RPMI7951 (cell line): Measurements from ENCODE around the gene IPP. TPM values are rescaled to one million over a fixed set of nuclear protein-coding genes. Genes with fewer than 3 reads are reported as not detected.
"Not testable (repeated sequence)": the region's sequence is repeated elsewhere in the genome, so short reads cannot be mapped to it uniquely, and the experiment has no call there.

Experiments used
- DNase-seq: peaks from one replicate; pipeline ENCODE4 v3.0.0-alpha.2; 2012; ENCODE audit warnings: low read depth
- total RNA-seq: library from RNA; depleted of rRNA; stranded (reverse); fragments of >200 nt; shearing (Covaris generic); gene quantifications from 2 replicates; pipeline ENCODE4 v1.2.3, GENCODE V29; 2014; rRNA removed

IPP gene
- total RNA-seq, result 7.9 and 9.4 TPM in 2 replicates

- peak; percentile 97 for DNase-seq
Observed at GRCh38 chr1:45750298-45751038, at the start of gene IPP. Gene IPP (minus strand): TSS chr1:45750653. CDS start chr1:45746411, 4,242 bp downstream.

DNA sequence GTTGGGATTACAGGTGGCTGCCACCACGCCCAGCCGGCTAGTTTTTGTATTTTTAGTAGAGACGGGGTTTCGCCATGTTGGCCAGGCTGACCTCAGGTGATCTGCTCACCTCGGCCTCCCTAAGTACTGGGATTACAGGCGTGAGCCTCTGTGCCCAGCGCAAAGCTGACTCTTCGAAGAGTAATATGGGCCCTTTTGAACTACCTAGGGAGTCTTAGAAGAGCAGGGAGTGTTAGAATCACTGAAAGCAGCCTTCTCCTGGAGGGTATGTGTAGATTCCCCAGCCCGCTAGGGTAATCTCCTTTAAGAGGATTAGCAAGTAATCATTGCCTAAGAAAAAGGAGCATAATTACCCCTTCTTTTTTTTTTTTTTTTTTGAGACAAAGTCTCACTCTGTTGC lies 46.5 kb upstream of the IPP start:
- no peak for DNase-seq

DNA sequence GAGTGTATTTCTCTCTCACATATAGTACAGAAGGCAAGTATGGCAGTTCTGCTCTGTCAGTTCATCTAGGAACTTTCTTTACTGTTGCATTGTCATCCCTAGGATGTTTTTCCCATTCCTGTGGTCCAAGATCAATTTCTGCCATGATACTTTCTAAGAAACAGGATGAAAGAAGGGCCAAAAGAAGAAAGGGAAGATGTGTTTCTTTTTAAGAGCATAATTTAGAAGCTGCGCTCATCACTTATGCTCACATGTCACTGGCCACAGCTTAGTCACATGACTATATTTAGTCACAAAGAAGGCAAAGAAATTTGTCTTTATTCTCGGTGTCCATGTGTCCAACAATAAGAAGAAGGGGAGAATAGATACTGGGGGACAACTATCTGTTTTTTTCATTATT lies 45.9 kb upstream of the IPP start:
- DNase-seq, result no peak

DNA sequence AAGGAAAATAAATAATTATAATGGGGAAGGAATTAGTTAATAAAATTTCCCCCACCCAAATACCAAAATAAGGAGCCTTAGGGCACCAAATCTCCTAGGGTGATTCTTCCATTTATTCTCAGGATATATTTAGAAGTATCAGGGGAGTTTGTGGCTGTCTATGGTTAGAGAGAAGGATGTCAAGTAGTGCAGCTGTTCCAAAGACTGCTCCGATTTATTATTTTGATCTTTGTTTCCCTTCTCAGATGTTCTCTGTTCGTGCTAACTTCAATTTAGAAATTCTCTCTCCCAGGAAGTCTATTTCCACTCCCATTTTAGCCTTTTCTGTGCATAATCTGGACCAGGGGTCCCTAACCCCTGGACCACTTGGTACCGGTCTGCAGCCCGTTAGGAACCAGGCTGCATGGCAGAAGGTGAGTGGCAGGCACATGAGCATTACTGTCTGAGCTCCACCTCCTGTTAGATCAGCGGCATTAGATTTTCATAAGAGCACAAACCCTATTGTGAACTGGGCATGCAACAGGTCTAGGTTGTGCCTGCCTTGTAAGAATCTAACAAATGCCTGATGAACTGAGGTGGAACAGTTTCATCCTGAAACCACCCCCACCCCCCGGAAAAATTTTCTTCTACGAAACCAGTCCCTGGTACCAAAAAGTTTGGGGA lies 43.6 kb upstream of the IPP start:
- DNase-seq, result no peak

DNA sequence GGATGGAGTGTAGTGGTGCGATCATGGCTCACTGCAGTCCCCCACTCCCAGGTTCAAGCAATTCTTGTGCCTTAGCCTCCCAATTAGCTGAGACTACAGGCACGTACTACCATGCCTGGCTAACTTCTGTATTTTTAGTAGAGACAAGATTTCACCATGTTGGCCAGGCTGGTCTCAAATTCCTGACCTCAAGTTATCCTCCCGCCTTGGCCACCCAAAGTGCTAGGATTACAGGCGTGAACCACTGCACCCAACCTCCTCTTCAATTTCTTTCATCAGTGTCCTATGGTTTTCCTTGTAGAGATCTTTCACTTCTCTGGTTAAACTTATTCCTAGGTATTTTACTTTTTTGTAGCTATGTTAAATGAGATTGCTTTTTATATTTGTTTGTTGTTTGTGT lies 42.3 kb upstream of the IPP start:
- no peak for DNase-seq

DNA sequence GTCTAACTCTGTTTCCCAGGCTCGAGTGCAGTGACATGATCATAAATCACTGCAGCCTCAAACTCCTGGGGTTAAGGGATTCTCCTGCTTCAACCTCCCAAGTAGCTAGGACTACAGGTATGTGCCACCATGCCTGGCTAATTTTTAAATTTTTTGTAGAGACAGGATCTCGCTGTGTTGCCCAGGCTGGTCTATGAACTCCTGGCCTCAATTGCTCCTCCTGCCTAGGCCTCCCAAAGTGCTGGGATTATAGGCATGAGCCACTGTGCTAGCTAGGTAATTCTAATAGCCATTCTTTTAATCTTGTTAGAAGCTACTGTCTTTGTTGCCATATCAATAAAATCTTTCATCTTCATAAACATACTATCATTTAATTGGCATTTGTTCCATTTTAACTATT lies 39.1 kb upstream of the IPP start:
- DNase-seq, result no peak

- DNase-seq, result no peak
Observed at GRCh38 chr1:45787905-45788304, 37.5 kb upstream of the IPP start.

GRCh38 chr1:45785583-45785982 lies 35.1 kb upstream of the IPP start:
- DNase-seq, result peak; percentile 27

DNA sequence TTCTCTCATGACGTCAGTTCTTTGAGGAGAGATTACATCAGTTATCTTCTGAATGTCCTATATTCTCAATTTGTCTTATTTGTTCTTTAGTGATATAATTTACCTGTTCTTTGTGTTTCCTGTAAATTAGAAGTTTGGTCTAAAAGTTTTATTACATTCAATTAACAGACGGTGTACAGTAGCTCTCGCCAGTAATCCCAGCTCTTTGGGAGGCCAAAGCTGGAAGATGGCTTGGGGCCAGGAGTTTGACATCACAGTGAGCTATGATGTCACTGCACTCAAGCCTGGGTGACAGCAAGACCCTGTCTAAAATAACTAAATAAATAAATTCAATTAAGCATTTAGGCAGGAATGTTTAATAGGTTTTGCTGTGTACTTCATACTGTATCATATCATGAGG lies 25.3 kb upstream of the IPP start:
- DNase-seq, result no peak

- no peak for DNase-seq
Observed at GRCh38 chr1:45772971-45773370, 22.5 kb upstream of the IPP start.

DNA sequence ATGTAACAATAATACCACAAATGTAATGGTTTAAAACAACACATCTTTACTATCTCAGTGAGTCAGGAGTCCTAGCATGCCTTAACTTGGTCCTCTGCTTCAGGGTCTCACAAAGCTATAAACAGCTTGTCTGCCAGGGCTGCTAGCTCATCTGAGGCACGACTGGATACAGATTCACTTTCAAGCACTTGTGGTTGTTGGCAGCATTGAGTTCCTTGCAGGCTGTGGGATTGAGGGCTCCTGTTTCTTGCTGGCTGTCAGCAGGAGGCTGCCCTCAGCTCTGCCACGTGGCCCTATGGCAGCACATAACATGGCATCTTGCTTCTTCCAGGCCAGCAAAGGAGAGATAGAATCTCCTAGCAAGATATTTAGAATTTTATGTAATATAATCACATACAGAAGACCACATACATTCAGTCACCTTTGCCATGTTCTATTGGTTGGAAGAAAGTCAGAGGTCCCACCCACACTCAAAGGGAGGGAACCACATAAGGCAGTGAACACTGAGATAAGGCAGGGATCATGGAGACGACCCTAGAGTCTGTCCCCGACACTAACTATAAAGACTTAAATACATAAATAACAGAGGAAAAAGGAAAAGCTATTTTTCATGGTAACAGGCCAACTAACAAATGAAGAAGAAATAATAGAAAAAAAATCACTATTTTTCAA lies 18.9 kb upstream of the IPP start:
- peak; percentile 31 for DNase-seq

- DNase-seq, result peak; percentile 41
Observed at GRCh38 chr1:45767035-45767434, 16.6 kb upstream of the IPP start.

- DNase-seq, result no peak
Observed at GRCh38 chr1:45765999-45766792, 15.7 kb upstream of the IPP start.

- DNase-seq, result no peak
Observed at GRCh38 chr1:45762291-45762690, 11.8 kb upstream of the IPP start.

GRCh38 chr1:45755697-45756096 lies 5.2 kb upstream of the IPP start:
- no peak for DNase-seq

DNA sequence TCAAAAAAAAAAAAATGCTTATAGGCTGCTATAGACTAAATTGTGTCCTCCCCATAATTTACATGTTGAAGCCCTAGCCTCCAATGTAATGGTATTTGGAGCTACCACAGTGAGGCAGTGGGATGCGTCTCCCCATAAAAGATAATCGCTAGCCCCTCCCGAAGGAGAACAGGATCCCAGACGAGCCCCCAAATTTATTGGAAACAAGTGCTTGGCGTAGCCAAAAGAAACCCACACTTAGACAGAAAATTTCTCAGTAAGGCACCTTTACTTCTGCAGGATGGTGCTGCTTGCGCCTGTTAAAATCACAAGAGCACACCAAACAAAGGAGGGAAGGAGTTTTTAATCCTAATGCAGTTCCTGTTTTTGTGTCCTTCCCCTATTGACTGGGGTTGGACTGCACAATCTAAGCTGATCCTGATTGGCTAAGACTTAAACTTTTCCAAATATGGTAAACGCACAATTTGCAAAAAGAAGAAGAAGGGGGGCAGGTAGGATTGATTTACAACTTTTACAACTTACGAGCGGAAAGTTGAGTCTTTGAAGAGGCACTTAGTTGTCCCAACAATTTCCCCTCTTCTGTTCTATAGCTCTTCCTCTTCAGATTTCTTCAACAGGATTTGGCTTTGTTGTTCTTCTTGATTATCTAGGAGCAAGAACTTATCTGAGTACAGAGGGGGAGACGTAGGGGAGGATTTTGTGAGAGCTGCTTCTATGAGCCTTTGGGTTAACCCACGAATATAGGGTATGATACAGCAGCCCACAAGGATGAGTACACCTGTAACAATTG lies 3.0 kb upstream of the IPP start:
- DNase-seq, result no peak

DNA sequence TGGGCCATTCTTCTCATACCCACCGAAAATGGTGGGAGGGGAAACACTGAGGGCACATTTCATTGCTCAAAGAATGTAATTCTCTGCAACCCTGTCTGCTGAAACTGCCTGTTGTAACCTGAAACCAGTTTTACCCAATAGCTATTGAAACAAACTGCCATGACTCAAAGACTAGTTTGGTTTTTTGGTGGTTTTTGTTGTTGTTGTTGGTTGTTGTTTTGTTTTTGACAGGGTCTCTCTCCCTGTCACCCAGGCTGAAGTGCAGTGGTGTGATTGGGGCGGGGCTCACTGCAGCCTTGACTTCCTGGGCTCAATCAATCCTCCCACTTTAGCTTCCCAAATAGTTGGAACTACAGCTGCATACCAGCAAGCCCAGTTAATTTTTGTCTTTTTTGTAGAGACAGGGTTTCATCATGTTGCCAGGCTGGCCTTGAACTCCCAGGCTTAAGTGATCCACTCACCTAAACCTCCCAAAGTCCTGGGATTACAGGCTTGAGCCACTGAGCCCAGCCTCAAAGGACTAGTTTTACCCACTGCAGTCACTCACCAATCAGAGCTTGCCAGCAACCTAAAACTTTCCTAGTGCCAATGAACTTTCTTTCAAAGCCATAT lies 2.1 kb upstream of the IPP start:
- DNase-seq, result peak; percentile 14

DNA sequence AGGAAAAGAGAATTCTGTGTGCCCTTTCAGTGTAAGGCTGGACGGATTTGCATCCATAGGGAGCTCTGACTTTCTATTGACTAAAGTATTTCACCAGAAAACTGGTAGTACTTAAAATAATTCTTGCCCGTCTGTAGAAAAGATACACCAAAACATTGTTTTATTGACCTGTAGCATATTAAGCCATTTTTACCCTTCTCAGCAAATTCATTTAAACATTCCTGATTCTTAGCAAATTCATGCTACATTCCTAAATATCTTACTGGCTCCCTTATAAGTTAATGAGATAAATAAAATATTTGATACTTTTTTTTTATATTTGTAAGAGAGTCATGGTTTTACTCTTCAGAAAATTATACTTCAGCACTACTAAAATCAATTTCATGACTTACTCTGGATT lies 1.6 kb upstream of the IPP start:
- no peak for DNase-seq

- not testable (repeated sequence) for DNase-seq
Observed at GRCh38 chr1:45751039-45751838, 786 bp upstream of the IPP start.

GRCh38 chr1:45746922-45747321 lies 3.5 kb downstream of the IPP start:
- no peak for DNase-seq
